Dendritic cell treated with granulocyte-macrophage colony-stimulating factor and Interleukin-4, amounts not matched to agents 40 ng/mL and 50 ng/mL, for 4 days (primary cell): ENCODE data around the gene SLC26A4.

Source experiments
- H3K27ac Mint-ChIP-seq: one replicate; pipeline ENCODE4 v1.8.0; 2022; ENCODE audit warnings: mild to moderate bottlenecking, mixed read lengths
- H3K27me3 Mint-ChIP-seq: one replicate; pipeline ENCODE4 v1.8.0; 2022; ENCODE audit warnings: mild to moderate bottlenecking, mixed read lengths
- H3K36me3 Mint-ChIP-seq: one replicate; pipeline ENCODE4 v1.8.0; 2022; ENCODE audit warnings: low read depth, mixed read lengths
- H3K4me1 Mint-ChIP-seq: one replicate; pipeline ENCODE4 v1.8.0; 2022; ENCODE audit warnings: low read depth, mixed read lengths
- H3K4me3 Mint-ChIP-seq: one replicate; pipeline ENCODE4 v1.8.0; 2022; ENCODE audit warnings: mild to moderate bottlenecking, moderate library complexity, mixed read lengths
- H3K9me3 Mint-ChIP-seq: one replicate; pipeline ENCODE4 v1.8.0; 2022; ENCODE audit warnings: mixed read lengths
- intact Hi-C: fragments of 100-400 bp; cut with micrococcal nuclease; formaldehyde crosslinking; loops from one replicate; pipeline ENCODE4 v1.15.0; 2022

SLC26A4 gene

DNA sequence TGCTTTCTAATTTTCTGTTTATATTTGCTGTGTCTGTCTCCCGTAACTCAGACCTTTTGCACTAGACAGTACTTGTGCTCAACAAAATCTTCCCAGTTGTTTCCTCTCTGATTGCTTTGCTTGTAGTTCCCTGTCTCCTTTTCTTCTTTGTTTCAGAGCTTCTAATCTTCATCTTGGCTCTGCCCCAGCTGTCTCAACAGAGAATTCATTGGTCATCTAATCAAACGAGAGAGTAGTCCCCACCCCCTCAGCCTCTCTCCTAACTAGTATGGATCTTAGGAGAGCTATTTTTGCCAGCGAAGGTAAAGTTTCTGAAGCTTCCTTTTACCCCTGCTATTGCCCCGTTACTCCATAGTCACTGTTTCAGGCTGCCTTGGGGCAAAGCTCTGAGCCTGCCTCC is 32.8 kb downstream of the SLC26A4 start:
- no peaks in the 10 kb centered on the region for H3K36me3 Mint-ChIP-seq
- no peaks in the 10 kb centered on the region for H3K27me3 Mint-ChIP-seq
- H3K4me1 Mint-ChIP-seq = no peaks in the 10 kb centered on the region
- H3K4me3 Mint-ChIP-seq = no peak overlapping the region
- H3K27ac Mint-ChIP-seq = no peak overlapping the region
- intact Hi-C loops = no loop called here
- no peaks in the 10 kb centered on the region for H3K9me3 Mint-ChIP-seq

DNA sequence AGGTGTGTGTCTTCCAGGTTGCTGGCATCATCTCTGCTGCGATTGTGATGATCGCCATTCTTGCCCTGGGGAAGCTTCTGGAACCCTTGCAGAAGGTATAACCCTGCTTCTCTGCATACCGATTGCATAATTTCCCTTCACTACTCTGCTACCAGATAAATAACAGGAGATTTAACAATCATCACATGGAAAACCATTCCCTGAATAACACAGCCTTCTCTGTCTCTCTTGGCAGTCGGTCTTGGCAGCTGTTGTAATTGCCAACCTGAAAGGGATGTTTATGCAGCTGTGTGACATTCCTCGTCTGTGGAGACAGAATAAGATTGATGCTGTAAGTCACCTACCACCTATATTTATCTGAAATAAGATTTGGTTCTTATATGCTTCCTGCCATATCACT is 33.8 kb downstream of the SLC26A4 start:
- Mint-ChIP-seq H3K27me3 (no peaks in the 10 kb centered on the region), H3K4me1 (no peaks in the 10 kb centered on the region), H3K27ac (no peak overlapping the region), H3K9me3 (no peaks in the 10 kb centered on the region), H3K4me3 (no peak overlapping the region), H3K36me3 (no peaks in the 10 kb centered on the region)
- intact Hi-C loops = no loop called here

DNA sequence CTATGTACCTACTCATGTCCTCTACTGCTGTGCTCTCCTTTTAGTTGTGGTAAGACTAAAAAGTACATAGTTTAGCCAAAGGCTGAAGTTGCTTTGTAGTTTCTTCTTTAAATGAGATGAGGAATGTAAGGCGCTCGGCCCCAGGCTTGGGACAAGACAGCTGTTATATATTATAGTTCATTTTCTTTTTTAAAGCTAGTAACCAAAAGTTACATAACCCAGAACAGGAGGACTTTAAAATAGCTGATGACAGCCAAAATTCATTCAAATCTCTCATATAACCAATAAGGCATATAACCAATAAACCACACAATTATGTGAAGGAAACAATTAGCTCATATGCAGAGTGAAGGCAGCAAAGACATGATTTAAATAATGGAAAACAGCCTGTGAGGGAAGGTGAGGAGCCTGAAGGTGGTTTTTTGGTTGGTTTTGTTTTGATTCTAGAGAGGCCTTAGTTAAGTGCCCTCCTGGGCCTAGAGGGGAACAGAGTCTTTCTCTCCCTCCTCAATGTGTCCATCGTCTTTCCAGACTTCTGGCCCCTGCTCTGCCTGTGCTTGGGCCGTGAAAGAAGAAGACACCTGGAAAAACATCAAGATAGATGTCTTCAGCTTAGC is 35.8 kb downstream of the SLC26A4 start:
- no peak overlapping the region for H3K4me3 Mint-ChIP-seq
- H3K36me3 Mint-ChIP-seq = no peaks in the 10 kb centered on the region
- intact Hi-C loops = no loop called here
- H3K4me1 Mint-ChIP-seq = no peaks in the 10 kb centered on the region
- no peak overlapping the region for H3K27ac Mint-ChIP-seq
- H3K9me3 Mint-ChIP-seq = no peaks in the 10 kb centered on the region
- no peaks in the 10 kb centered on the region for H3K27me3 Mint-ChIP-seq

DNA sequence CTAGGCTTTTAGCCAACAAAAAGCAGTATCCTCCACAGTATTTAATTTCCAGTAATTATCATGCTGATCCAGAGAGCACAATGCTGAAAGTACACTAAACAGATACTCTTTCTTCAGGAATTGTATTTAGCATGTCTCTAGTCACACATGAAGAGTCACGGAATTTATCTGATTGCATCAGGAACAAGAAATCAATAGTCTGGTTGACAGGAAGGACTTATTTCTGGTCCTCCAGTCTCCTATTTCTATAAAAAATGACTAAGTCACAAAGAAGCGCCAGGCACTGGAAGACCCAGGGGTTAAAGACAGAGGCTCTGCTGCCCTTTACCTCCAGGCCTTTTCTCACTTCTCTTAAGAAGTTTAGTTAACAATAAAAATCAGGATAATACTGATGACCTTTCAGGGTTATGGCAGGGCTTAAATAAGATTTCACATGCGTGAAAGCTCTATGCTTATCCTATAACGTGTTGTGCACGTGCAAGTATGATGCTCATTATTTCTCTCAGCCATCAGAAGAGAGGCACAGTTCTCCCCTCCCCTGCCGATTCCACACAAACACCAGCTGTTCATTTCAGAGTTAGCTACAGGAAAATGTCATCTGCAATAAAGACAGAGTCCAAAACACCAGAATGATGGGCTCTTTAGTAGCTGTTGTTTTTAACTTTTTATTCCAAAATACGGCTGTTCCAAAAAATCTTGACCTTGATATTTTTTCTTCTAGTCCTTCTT is 36.9 kb downstream of the SLC26A4 start:
- Mint-ChIP-seq H3K27me3 (no peaks in the 10 kb centered on the region), H3K27ac (no peak overlapping the region), H3K9me3 (no peaks in the 10 kb centered on the region), H3K4me1 (no peaks in the 10 kb centered on the region), H3K36me3 (no peaks in the 10 kb centered on the region), H3K4me3 (no peak overlapping the region)
- intact Hi-C loops = no loop called here

DNA sequence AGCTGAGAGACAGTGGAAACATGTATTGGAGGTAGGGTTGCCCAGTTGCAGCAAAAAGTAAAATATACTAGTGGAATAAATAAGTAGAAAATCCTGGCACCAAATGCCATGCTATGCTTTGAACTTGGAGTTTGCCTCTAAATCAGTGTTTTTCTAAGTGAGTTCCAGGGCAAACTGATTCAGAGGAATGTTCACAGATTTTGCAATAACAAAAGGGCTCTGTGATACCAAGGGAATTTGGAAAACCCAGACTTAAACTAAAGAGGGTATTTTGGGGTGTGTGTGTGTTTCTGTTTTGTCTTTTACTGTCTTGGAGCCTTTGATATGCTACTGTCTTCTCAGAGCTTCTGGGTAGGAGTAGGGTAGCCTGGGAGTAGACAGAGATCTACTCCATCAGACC is 39.9 kb downstream of the SLC26A4 start:
- Mint-ChIP-seq H3K27me3 (no peaks in the 10 kb centered on the region), H3K36me3 (no peaks in the 10 kb centered on the region), H3K27ac (no peak overlapping the region), H3K4me1 (no peaks in the 10 kb centered on the region), H3K9me3 (no peaks in the 10 kb centered on the region), H3K4me3 (no peak overlapping the region)
- intact Hi-C loops = no loop called here

DNA sequence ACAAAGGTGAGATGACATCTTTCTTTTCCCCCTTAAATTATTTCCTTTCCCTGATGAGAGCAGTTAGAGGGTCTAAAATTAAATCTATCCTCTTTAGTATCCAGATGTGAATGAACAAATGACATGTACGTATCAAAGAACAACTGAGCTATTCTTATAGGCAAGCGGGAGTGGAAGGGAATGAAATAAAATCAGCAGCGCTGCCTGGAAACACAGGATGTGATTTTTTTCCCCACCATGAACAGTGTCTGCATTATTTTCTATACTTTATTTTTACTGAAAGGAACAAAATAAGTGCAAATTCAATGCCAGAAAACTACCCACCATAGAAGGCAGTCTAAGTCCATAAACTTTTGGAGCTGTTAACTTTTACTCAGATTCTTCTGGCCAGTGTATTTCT is 40.6 kb downstream of the SLC26A4 start:
- H3K27ac Mint-ChIP-seq = no peak overlapping the region
- H3K9me3 Mint-ChIP-seq = no peaks in the 10 kb centered on the region
- no peak overlapping the region for H3K4me3 Mint-ChIP-seq
- intact Hi-C loops = no loop called here
- no peaks in the 10 kb centered on the region for H3K36me3 Mint-ChIP-seq
- H3K27me3 Mint-ChIP-seq = no peaks in the 10 kb centered on the region
- no peaks in the 10 kb centered on the region for H3K4me1 Mint-ChIP-seq

DNA sequence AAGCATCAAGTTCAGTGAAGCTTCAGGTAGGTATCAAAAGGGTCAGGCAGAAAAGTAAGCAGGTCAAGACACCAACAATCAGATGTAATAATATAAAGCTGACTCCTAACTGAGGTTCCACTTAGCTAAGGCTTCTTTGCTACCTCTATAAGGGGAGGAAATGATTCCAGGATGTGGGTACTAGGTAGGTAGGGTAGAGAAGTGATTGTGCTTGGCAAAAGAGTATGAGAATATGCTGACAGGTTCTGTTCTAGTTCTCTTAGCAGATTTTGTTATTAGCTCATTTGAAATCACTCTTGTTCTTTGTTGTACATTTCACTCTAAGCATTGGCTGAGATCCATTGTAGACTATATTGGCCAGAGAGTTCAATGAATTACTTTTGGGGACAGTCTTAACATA is 42.6 kb downstream of the SLC26A4 start:
- Mint-ChIP-seq H3K36me3 (no peaks in the 10 kb centered on the region), H3K4me3 (no peak overlapping the region), H3K4me1 (no peaks in the 10 kb centered on the region), H3K27me3 (no peaks in the 10 kb centered on the region), H3K27ac (no peak overlapping the region), H3K9me3 (no peaks in the 10 kb centered on the region)
- intact Hi-C loops = no loop called here

DNA sequence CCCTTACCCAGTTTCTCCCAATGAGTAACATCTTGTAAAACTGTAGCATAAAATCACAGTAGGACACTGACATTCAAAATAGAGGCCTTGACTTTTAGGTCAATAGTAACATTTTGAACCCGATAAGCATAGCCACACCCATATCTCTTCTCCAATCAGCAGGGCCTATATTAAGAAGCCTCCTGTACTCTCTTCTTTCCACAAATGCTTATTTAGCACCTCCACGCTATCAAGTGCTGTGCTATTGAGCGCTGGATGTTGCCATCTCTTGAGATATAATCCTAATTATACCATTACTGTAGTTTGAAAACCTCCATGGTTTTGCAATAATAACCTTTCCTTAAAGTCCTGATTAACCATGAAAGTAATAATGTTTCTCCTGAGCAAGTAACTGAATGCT is 43.2 kb downstream of the SLC26A4 start:
- Mint-ChIP-seq H3K4me3 (no peak overlapping the region), H3K9me3 (no peaks in the 10 kb centered on the region), H3K4me1 (no peaks in the 10 kb centered on the region), H3K36me3 (no peaks in the 10 kb centered on the region), H3K27me3 (no peaks in the 10 kb centered on the region), H3K27ac (no peak overlapping the region)
- intact Hi-C loops = no loop called here

DNA sequence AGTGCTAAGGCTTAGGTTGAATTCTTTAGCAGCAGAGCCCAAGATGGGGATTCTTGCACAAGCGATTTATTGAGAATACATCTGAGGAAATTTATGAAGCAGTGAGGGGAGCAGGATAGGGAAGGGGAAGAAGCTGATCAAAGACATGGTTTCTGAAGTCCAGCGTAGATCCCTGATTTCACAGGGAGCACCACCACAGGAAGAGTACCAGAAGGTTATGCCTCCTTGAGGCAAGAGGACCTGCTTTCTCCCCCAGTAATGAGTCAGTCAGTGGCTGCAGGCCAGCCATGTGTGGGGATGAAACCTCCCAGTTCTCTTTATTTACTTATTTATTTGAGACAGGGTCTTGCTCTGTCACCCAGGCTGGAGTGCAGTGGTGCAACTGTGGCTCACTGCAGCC is 48.3 kb downstream of the SLC26A4 start:
- intact Hi-C loops = no loop called here
- Mint-ChIP-seq H3K36me3 (no peaks in the 10 kb centered on the region), H3K27ac (no peak overlapping the region), H3K9me3 (no peaks in the 10 kb centered on the region), H3K27me3 (no peaks in the 10 kb centered on the region), H3K4me1 (no peaks in the 10 kb centered on the region), H3K4me3 (no peak overlapping the region)

DNA sequence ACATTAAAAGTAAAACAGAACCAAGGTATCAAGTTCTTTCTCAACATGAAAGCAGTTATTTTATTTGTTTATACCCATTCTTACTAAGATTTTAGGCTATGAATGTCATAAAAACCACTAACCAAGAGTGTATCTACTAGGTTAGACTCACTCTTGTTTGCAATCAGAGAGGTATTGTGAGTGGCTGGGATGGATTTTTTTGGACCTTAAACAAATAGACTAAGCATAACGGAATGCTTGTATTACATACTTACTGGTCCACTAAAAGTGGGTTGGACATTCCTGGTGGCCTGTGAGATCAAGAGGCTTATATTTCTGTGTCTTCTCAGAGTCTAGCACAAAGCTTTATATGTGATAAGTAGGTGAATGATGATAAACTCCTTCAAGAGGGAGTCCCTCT is 50.7 kb downstream of the SLC26A4 start:
- no peaks in the 10 kb centered on the region for H3K9me3 Mint-ChIP-seq
- intact Hi-C loops = no loop called here
- H3K27ac Mint-ChIP-seq = no peak overlapping the region

DNA sequence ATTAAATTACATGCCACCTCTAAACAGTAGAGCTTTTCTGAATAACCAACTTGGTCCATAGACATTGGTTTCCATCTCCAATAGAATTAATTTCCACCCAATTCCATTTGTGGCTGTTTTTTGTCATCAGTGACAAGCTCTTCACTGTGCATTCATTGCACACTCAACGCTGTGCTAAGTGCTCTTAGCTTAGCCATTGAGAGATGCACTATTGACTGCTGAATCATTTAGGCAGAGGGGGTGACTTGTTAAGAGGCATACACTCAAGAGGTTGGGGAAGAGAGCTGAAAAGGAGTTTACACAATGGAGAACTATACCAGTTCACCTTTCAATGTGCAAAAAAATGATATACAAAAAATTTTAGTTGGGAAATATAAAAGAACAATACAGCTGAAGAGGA is 51.4 kb downstream of the SLC26A4 start:
- no peaks in the 10 kb centered on the region for H3K4me1 Mint-ChIP-seq
- no peak overlapping the region for H3K4me3 Mint-ChIP-seq
- H3K36me3 Mint-ChIP-seq = no peaks in the 10 kb centered on the region
- H3K27ac Mint-ChIP-seq = no peak overlapping the region
- H3K27me3 Mint-ChIP-seq = no peaks in the 10 kb centered on the region
- no peaks in the 10 kb centered on the region for H3K9me3 Mint-ChIP-seq
- intact Hi-C loops = no loop called here

More for the DNA sequence above, 50.7 kb downstream of the SLC26A4 start:
- Mint-ChIP-seq H3K4me3 (no peak overlapping the region), H3K27me3 (no peaks in the 10 kb centered on the region), H3K36me3 (no peaks in the 10 kb centered on the region), H3K4me1 (no peaks in the 10 kb centered on the region)

DNA sequence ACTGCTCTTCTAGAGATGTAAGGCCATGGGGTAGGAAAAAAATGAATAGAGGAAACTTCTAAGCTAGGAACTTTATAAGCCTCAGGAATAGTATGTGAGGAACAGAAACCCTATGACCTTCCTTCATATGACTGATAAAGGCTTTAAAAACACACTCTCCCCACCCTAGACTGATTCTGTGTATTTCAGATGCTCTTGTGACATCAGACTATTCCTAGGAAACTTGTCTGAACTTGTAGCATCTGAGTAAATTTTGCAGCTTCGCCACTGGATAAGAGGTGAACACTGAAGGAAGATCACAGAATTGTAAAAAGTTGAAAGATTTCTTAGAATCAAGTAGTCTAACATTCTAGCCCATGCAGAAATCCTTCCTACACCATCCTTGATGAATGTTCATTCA is 52.3 kb downstream of the SLC26A4 start:
- Mint-ChIP-seq H3K4me1 (no peaks in the 10 kb centered on the region), H3K9me3 (no peaks in the 10 kb centered on the region), H3K27me3 (no peaks in the 10 kb centered on the region), H3K36me3 (no peaks in the 10 kb centered on the region), H3K4me3 (no peak overlapping the region), H3K27ac (no peak overlapping the region)
- intact Hi-C loops = no loop called here

DNA sequence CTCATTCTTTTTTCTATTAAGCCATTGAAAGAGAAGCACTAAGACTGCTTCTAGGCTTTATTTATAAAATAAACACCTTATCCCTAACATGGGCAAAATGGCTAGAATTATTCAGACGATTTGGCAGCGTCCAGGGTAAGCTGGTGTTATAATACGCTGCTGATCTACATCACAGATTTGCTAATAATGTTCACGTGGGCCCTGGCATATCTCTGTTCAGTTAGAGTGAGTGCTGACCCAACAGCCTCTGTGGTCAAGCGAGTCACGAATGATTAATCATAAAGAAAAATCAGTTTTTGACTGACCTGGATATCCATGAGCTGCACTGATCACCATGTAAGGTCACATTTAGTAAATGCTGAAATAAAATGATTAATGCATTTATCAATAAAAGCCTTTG is 54.9 kb downstream of the SLC26A4 start:
- Mint-ChIP-seq H3K4me3 (no peak overlapping the region), H3K27me3 (peaks cover 3% of the 10 kb centered on the region), H3K36me3 (no peaks in the 10 kb centered on the region), H3K4me1 (no peaks in the 10 kb centered on the region), H3K27ac (no peak overlapping the region), H3K9me3 (no peaks in the 10 kb centered on the region)
- intact Hi-C loops = no loop called here

DNA sequence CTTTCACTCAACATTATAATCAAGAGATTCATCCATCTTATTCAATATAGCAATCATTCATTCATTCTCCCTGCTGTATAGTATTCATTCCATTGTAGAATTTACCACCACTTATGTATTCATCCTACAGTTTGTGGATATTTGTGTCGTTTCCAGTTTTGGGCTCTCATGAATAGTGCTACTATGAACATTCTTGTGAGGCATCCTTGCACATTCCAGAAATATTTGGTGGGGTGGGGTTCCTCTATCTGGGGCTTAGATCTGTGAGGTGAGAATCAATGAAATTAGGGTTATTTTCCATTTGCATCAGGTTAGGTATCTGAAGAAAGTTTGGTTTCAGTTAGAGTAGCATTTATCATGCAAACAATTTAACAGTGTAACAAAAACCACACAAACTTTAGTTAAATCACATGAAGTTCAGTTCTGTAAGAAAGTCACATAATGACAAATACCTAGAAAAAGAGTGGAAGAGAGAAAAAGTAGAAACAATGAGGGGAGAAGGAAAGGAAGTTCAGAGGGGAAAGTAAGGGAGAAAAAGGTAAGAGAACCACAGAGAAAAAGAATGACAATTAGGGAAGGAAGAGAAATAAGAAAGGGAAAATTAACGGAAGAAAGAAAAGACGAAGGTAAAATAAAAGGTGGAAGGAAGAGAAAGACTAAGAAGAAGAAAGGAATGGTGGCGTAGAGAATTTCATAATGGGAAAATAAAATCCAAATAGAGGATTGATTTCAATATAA is 58.0 kb downstream of the SLC26A4 start:
- Mint-ChIP-seq H3K4me1 (no peaks in the 10 kb centered on the region), H3K4me3 (no peak overlapping the region), H3K9me3 (no peaks in the 10 kb centered on the region), H3K27me3 (peaks cover 3% of the 10 kb centered on the region), H3K36me3 (no peaks in the 10 kb centered on the region), H3K27ac (no peak overlapping the region)
- intact Hi-C loops = no loop called here
